GM04503 (cell line): ENCODE results near the gene FKBP14.

Source experiments
- DNase-seq: peaks from one replicate; pipeline ENCODE4 v3.0.0-alpha.2; 2012; ENCODE audit warnings: low read depth

FKBP14 gene

GRCh38 chr7:30032310-30033125, 6.0 kb upstream of the FKBP14 start:
- peak; percentile 17 for DNase-seq

- DNase-seq: no peak
Observed at GRCh38 chr7:30029696-30030095, 3.2 kb upstream of the FKBP14 start.

- no peak for DNase-seq
Observed at GRCh38 chr7:30028749-30029635, 2.5 kb upstream of the FKBP14 start.

DNA sequence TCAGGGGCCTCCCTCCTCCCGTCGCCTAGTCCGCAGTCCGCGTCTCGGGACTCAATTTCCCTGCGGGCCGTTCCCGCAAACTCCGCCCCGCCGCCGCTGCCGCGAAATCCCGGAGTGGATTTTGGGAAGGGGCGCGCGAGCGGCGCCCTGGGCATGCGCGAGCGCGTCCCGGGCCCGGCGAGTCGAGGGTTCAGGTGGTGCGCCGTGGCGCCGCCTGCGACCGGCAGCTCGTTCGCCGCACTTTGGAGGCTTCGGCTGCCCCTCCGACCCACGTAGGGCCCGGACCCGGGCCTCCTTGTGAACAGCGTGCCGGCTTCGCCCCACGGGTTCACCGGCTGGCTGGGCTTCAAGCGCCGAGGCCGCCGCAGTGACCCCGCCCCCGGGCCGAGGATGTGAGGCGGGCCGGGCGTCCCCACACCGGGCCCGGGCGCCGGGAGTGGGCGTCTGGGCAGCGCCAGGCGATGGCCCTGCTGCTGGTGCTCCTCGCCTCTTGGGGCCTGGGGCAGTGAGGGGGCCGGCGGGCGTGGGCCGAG, 1.8 kb upstream of the FKBP14 start, which contains the start of gene PLEKHA8:
Gene PLEKHA8 (plus strand): TSS at position 197 of the 533 bp plus-strand sequence. CDS start 351 bp downstream, outside the sequence.
- DNase-seq: peak; percentile 49

GRCh38 chr7:30027740-30028215, 1.3 kb upstream of the FKBP14 start:
- no peak for DNase-seq

- no peak for DNase-seq
Observed at GRCh38 chr7:30027065-30027456, 559 bp upstream of the FKBP14 start.

DNA sequence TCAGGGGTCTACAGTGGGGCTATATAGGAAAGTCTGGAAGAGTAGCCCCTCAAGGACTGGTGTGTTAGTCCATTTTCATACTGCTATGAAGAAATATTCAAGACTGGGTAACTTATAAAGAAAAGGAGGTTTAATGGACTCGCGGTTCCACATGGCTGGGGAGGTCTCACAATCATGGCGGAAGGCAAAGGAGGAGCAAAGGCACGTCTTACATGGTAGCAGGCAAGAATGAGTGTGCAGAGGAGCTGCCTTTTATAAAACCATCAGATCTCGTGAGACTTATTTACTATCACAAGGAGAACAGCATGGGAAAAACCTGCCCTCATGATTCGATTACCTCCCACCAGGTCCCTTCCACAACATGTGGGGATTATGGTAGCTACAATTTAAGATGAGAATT, 3.0 kb downstream of the FKBP14 start:
- no peak for DNase-seq

GRCh38 chr7:30022991-30023390, 3.5 kb downstream of the FKBP14 start:
- DNase-seq: no peak

DNA sequence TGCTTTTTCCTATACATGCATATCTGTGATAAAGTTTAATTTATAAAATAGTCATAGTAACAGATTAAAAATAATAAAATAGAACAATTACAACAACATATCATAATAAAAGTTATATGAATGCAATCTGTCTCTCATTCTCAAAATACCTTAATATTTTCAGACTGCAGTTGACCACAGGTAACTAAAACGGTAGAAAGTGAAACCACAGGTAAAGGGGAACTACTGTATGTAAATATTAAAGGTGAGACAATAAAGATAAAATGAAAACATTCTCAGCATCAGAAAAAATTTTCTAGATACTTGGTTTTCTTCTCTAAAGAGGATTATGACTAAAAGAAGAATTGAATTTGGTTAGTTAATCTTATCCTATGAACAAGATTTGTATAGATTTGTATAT, 6.0 kb downstream of the FKBP14 start:
- no peak for DNase-seq

DNA sequence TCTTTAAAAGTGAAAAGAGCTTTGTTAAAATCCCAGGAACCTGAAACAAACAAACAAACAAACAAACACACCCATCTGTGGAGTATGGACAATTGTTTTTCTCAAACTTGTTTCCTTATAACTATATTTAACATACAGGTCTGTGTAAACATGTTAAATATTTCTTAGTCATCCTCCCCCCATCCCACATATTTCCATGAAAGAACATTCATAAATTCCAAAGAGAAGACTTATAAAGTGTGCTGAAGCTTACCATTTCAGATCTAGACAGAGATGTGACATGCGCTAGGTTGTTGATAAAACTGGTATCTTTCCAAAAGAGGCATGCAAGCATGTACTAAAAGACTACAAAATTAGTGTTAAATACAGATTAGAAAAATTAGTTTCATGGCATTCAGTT, 6.5 kb downstream of the FKBP14 start:
- DNase-seq: no peak

GRCh38 chr7:30019387-30019786, 7.1 kb downstream of the FKBP14 start:
- DNase-seq: no peak

DNA sequence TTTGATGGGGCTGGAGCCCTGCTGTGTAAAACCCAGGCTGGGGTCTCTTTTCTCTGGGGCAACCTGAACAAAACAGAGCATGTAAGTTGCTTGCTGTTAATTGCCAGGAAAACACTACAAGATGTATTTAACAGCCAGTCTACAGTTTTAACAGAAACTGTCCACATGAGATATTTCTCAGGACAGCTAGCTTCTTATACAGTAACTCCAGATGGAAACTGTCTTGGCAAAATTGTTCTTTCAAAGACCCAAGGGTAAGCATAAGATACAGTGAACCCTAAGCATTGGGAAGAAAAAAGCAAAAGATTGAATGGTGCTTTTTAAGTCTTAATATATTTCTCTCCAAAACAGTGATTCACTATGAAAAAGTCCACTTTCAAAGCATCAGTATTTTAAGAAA, 8.1 kb downstream of the FKBP14 start:
- no peak for DNase-seq

- no peak for DNase-seq
Observed at GRCh38 chr7:30012757-30013156, 13.7 kb downstream of the FKBP14 start.

DNA sequence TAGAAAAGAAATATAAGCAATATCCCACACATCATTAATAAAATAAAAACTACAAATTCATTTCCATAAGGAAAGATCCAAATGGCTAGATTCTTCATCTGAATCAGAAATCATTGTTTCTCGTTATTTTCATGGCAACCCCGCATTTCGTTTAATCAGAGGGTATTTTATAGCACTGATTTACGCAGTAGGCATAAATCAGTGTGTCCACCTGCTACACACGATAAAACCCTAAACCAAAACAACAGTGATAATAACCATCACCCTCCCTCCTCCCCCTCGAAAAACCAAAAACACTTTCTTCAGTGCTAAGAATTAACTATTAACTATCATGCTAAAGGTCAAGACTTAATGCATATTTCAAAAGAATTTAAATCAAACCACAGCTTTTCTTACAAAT, 16.5 kb downstream of the FKBP14 start:
- no peak for DNase-seq

- no peak for DNase-seq
Observed at GRCh38 chr7:30005464-30005863, 21.0 kb downstream of the FKBP14 start.

DNA sequence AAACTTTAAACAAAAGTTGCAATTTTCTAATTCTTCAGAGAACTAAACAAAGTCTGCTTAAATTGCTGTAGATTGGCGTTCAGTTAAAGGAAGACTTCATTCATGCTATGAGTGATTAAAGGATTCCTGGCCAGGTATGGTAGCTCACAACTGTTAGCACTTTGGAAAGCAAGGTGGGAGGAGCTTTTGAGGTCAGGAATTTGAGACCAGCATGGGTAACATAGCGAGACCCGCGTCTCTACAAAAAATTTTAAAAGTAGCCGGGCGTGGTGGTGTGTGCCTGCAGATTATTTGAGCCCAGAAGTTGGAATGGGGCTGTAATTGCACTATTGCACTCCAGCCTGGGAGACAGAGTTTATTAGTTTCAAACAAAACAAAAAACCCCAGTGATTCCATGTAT, 23.4 kb downstream of the FKBP14 start:
- DNase-seq: no peak

DNA sequence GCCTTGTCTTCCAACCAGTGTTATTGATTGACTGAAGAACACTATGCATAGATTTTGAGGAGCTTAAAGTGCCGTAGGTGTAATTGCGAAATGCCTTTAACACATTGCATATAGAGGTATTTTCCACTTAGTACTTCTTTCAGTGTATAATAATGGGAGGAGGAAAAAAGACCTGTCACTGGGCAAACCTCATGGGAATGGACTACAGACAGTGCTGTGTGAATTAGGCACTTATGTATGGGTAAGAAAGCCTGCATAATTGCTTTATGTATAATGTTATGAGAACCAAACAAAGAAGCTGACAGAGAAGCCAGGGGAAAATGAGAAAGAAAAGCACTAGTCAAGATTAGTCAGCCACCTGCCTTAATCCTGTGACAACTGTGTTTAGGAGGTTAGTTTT, 24.5 kb downstream of the FKBP14 start:
- no peak for DNase-seq

- no peak for DNase-seq
Observed at GRCh38 chr7:29998489-29998888, 28.0 kb downstream of the FKBP14 start.

- no peak for DNase-seq
Observed at GRCh38 chr7:29996321-29996720, 30.2 kb downstream of the FKBP14 start.

- no peak for DNase-seq
Observed at GRCh38 chr7:29995652-29996051, 30.9 kb downstream of the FKBP14 start.

- DNase-seq: no peak
Observed at GRCh38 chr7:29993140-29993539, 33.4 kb downstream of the FKBP14 start.

GRCh38 chr7:29991937-29992336, 34.6 kb downstream of the FKBP14 start:
- no peak for DNase-seq

DNA sequence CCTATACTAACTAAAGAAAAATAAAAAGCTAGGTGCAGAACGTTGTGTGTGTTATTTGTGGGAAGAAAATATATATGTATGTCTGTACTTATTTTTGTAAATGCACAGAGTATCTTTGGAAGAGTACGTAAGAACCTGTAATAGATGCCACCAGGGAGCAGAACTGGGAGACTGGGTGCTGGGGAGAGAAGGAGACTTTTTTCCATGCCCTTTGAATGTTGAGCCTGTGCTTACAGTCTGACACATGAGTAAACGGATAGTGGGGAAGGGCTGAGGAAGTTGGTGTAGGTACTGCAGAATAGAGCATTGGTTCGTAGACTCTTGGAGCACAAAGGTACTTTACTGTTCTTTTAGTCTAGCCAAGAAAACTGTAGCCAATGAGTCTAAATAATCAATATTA, 35.6 kb downstream of the FKBP14 start:
- DNase-seq: no peak
